NCI-H82 (cell line): ENCODE measurements around the gene RBFOX2.
"Not testable (repeated sequence)": the region's sequence is repeated elsewhere in the genome, so short reads cannot be mapped to it uniquely, and the experiment has no call there.

ENCODE experiments used
- DNase-seq: peaks from one replicate; lab custom pipeline; 2025; lab: John Stamatoyannopoulos, UW

Gene RBFOX2

GRCh38 chr22:36042240-36042639 lies 13.6 kb upstream of the RBFOX2 start:
- DNase-seq: no peak

DNA sequence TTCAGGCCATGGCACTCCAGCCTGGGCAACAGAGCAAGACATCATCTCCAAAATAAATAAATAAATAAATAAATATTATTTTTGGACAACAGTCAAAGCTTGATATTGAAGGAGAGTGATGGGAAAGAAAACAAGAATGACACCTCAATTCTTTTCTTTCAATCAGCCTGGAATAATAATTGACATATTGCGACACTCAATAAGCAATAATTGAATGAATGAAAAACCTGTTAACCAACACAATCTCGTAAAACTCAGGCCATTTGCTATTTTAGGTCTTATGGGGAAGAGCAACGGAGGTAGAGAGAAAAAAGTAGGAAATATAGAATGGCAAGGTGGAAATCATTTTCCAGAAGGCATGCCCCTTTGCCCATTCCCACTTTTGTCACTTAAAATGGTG lies 10.5 kb upstream of the RBFOX2 start:
- no peak for DNase-seq

DNA sequence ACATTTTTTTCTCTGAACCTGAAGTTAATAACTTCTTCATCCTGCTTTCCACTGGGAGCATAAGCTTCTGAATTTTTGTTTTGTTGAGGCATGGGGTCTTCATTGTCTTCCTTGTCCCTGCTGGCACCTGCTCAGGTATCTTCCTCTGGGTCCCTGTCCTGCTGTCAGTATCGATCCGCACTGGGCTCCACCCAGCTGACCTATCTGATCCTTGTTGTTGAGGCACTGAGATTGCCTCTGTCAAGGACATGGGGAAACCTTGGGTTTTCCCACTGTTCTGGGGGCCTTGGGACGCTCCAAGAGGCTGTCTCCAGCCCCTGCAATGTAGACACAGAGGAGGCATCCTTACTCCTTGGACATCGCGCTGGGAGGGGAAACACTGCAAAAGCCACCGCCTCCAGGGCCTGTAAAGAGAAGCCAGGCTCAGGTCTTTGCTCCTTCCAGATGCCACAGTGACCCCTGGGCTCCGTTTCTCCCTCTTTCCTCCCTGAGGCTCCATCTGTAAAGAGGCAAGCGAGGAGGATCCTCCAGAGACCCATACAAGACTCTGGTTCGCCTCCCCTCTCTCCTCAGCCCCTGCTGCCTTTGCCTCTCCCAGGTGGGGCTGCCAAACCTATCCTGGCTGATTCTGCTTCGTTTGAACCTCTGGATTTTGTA lies 8.6 kb upstream of the RBFOX2 start:
- no peak for DNase-seq

DNA sequence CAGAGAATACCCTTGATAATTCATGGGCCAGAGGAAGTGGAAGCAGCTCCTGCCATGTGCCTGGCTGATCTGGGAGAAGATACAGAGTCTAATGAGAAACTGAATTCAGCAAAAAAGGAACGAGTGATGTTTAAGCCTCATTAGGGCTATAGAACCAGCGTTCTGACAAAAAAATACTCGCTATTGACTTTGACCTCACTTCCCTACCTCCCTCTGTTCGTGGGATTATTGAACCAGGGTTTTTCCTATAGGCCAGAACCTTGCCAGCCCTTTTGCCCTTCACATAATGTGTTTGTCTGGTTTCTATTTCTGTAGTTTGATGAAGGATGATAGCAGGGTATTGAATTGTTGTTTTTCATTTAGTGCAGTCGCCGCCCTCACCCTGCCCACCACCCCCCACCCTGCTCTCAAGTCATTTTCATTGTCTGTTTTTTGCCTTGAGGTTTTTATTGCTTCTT lies 7.6 kb upstream of the RBFOX2 start:
- DNase-seq: no peak

DNA sequence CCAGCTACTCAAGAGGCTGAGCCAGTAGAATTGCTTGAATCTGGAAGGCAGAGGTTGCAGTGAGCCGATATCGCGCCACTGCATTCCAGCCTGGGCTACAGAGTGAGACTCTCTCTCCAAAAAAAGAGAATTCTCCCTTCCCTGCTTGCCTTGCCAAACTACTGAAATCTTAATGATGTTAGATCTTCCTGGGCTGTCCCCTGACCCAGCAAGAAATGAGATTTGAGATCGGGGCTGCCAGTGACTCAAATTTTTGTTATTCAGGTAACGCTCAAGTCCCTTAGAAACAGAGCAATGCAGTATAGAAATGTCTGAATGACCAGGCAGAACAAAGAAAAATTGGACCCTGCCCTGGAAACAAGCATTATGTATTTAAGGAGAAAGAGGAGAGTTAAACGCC lies 4.0 kb upstream of the RBFOX2 start:
- no peak for DNase-seq

DNA sequence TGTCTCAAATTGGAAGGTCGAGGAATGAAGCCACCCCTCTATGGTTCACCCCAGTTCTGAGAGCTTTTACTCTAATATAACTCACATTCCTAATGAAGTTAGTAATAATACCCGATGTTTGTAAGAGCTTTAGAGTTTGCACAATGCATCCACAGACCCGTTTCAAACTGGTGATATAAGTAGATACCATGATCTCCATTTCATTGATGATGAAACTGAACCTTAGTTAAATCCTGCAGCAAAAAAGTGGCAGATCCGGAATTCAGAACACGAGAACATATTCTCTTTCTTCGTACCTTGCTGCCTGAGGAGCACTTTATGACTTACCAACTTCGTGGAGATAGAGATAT lies 757 bp upstream of the RBFOX2 start:
- no peak for DNase-seq

DNA sequence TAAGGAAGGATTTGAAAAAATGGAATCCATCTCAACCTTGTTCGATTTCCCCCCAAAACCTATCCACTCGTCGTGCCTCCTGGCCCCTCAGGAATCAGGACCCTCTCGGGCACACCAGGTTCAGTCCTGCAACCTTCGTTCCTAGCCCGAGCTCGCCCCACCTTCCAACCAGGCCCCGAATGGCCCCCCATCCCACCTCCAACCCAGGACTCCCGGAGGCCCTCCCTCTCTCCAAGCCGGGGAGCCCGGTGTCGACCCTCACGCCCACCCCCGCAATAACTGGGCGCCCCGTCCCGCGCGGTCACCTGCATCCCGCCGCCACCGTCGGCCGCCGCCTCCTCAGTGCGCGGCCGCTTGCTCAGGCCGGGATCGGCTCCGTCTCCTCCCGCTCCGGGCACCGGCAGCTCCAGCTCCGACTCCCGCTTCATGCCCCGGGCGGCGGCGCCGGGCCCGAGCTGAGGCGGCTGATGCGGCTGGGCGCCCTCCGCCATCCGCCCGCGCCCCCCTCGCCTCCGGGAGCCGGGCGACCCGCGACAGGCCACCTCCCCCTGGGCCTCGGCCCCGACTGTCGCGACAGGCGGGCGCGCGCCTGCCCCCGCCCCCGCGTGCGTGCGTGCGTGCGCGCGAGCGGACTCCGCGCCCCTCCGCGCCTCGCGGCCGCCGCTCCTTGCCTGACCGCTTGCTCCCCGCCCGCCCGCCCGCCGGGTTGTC lies 534 bp downstream of the RBFOX2 start:
- peak; percentile 31 for DNase-seq

GRCh38 chr22:36027579-36027934 lies 1.1 kb downstream of the RBFOX2 start:
- no peak for DNase-seq

DNA sequence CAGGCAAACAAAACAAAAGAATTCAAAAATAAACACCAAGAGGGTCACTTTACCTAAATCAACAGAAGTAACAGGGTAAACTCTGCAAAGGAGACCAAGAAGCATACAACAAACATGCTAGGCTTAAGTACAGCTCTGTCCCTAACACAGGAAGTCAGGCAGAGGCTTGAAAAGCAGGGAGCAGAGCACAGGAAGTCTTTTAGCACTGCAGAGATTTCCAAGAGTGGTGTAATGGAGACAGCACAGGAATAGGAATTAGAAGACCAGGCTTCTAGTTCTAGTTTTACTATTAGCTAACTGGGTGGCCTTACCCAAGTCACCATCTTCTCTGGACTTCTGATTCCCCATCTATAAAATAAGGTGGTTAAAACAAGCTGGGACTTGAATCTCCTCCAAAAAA lies 1.9 kb downstream of the RBFOX2 start:
- DNase-seq: no peak

GRCh38 chr22:36022697-36023096 lies 5.9 kb downstream of the RBFOX2 start:
- no peak for DNase-seq

DNA sequence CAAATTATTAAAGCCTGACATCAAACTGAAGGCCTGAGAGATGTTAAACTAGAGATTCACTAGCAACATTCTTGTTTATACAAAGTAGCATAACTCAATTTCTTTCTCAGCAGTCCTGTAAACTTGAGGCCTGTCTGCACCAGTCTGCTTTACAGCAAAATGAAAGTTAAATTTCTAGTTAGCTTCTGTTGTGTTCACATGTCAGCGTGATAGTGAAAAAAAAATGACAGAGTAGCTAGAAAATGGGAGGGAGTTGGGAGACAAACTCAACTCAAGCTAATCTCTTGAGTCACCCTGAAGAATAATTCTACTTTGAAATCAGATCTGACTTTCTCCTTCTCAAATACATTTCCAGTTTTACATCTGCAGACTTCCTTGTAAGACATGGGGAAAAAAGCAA lies 6.5 kb downstream of the RBFOX2 start:
- no peak for DNase-seq

GRCh38 chr22:36021606-36022153 lies 6.9 kb downstream of the RBFOX2 start:
- peak; percentile 95 for DNase-seq

- not testable (repeated sequence) for DNase-seq
Measured at GRCh38 chr22:36020865-36021264, 7.8 kb downstream of the RBFOX2 start.

DNA sequence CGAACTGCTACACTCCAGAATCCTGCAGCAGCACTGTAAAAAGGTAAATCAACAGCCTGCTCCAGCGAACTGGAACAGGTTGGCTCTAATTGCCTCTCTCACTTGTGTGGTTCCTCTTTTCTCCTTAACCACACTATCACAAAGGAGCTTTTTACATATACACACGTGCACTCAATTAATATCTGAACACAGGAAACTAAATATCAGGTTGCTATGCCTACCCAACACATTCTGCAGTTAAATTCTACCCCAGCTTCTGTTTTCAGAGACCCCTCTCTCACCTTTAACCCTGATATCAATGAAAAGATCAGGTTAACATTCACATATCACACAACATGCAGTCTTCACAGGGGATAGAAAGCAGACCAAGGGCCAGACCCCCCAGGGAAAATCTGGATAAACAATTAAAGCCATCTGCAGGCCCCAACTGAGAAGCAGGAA lies 11.0 kb downstream of the RBFOX2 start:
- DNase-seq: no peak

- no peak for DNase-seq
Measured at GRCh38 chr22:36016684-36017083, 11.9 kb downstream of the RBFOX2 start.

- no peak for DNase-seq
Measured at GRCh38 chr22:36015811-36016529, 12.7 kb downstream of the RBFOX2 start.

DNA sequence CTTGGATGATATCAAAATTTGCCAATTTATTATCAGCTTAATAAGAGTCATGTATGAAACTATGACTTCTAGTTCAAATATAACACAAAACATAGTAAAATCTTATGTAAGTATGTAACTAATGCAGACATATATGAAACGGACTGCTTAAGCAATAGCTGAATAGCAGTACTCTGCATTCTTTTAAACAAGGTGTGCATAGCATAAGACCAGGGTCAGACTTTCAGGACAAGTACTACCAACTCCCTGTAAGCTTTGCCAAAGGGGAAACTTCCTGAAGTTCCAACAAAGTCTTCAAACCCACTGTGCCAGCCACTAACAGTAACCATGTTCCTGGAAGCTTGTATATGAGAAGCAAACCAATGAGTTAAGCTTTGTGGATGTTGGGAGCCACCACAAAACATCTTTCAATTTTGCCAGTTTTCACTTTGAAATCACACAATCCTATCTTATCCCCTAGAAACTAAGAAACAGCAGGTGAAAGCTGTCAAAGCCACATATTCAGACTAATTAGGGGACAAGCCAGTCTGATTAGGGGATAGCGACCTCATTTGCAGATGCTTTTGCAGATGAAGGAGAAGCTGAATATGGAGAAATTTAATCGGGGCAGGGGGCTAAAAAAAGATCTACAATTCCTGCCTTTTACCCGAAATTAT lies 13.3 kb downstream of the RBFOX2 start:
- no peak for DNase-seq

DNA sequence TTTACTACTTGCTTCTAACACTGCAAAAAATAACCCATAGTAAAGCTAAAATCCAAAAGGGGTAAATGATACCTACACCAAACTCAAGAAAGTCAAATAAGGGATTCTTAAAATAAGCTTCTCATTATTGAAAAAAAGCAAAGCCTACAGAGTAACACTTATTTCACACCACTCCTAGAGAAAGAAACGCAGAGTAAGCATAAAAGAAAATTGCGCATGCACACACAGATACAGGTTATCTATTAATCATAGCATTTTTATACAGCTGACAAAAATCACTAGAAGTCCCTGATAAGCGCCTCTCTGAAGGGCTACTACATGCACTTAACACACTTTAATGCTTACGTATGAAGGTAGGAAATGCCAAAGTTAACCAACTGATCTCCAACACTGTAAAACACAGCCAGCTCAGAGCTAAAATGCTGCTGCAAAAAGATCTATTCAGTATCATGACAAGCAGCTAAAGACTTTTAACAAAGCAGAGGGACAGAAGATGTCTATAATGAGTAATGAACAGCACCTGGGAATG lies 14.0 kb downstream of the RBFOX2 start:
- no peak for DNase-seq

DNA sequence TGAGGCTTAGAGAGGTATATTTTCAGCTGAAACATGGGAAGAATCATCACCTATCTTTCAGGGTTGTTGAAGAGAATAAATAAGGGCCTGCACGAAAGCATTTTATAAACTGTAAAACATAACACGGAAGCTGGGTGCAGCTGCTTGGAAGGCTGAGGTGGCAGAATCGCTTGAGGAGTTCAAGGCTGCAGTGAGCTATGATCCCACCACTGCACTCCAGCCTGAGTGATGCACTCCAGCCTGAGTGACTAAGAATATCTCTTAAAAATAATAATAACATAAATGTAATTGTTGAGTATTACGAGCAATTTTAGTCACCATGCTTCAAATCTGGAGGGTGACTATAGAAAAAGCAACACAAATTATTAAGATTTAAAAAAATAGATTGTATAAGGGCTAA lies 16.3 kb downstream of the RBFOX2 start:
- no peak for DNase-seq

GRCh38 chr22:36010882-36011281 lies 17.7 kb downstream of the RBFOX2 start:
- DNase-seq: no peak

DNA sequence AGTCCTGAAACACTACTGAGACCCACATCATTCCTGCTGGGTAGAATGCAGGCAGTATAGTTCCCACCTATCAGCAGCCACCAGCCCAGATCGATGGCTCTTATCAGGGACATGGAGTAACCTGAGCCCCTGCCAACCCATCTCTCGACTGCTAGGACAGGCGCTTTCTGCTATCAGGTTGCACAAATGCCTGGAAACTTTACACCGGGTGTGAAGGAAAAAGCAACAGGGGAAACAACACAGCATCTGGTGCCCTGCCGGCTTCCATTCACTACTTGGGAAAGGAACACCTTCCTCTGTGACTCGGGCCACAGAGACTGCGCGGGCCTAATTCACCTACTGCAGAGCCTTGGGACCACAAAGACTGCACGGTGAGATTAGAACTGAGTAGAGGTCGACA lies 18.5 kb downstream of the RBFOX2 start:
- peak; percentile 43 for DNase-seq

- DNase-seq: no peak
Measured at GRCh38 chr22:36009085-36009484, 19.5 kb downstream of the RBFOX2 start.
